ENCODE data around the gene ARMC12. TPM values are rescaled to one million over a fixed set of nuclear protein-coding genes. Genes with fewer than 3 reads are reported as not detected.

Gene ARMC12
- total and polyA plus RNA-seq, 2 of the 13 experiments (the other 11 are each of a cell fraction or from before 2014, with no cell fraction given) = 1.3 TPM; not detected in 1

- no peak for TF ChIP-seq ZNF318 (CRISPR knock-in tag; IDR thresholded peaks at IDR 0.05)
- TF ChIP-seq, protein P1, sequence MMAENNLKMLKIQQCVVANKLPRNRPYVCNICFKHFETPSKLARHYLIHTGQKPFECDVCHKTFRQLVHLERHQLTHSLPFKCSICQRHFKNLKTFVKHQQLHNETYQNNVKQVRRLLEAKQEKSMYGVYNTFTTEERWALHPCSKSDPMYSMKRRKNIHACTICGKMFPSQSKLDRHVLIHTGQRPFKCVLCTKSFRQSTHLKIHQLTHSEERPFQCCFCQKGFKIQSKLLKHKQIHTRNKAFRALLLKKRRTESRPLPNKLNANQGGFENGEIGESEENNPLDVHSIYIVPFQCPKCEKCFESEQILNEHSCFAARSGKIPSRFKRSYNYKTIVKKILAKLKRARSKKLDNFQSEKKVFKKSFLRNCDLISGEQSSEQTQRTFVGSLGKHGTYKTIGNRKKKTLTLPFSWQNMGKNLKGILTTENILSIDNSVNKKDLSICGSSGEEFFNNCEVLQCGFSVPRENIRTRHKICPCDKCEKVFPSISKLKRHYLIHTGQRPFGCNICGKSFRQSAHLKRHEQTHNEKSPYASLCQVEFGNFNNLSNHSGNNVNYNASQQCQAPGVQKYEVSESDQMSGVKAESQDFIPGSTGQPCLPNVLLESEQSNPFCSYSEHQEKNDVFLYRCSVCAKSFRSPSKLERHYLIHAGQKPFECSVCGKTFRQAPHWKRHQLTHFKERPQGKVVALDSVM (CRISPR knock-in tag; IDR thresholded peaks at IDR 0.05) = no peak
- peak; percentile 49; the same call in 1 of the 2 replicates for TF ChIP-seq THAP11 (CRISPR knock-in tag; IDR thresholded peaks at IDR 0.05)
- TF ChIP-seq KLF9 (CRISPR knock-in tag; IDR thresholded peaks at IDR 0.05; ENCODE audit: low read depth) = no peak
- TF ChIP-seq ZNF713 (CRISPR knock-in tag; IDR thresholded peaks at IDR 0.05) = no peak
- TF ChIP-seq, protein P2, sequence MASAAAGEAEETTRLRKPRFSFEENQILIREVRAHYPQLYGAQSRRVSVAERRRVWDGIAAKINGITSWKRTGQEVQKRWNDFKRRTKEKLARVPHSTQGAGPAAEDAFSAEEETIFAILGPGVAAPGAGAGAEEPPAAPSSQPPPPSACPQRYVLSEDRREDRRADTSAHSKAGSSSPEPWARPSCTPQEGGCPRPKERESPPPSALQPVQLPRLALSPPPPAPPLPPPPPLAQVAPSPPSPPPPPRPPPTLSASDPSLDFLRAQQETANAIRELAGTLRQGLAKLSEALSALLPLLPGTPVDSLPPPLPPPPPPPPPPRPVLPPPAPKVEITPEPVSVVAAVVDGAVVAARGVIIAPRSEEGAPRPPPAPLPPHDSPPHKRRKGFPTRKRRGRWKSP (CRISPR knock-in tag; IDR thresholded peaks at IDR 0.05) = no peak
- no peak for TF ChIP-seq TP53 (CRISPR knock-in tag; conservative IDR thresholded peaks at IDR 0.05)
- TF ChIP-seq, protein P3, sequence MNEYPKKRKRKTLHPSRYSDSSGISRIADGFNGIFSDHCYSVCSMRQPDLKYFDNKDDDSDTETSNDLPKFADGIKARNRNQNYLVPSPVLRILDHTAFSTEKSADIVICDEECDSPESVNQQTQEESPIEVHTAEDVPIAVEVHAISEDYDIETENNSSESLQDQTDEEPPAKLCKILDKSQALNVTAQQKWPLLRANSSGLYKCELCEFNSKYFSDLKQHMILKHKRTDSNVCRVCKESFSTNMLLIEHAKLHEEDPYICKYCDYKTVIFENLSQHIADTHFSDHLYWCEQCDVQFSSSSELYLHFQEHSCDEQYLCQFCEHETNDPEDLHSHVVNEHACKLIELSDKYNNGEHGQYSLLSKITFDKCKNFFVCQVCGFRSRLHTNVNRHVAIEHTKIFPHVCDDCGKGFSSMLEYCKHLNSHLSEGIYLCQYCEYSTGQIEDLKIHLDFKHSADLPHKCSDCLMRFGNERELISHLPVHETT (CRISPR knock-in tag; conservative IDR thresholded peaks at IDR 0.05) = no peak; the same call in 1 of the 2 replicates
- no peak for TF ChIP-seq ZNF17 (CRISPR knock-in tag; IDR thresholded peaks at IDR 0.05)
- no peak for TF ChIP-seq BRF2 (CRISPR knock-in tag; IDR thresholded peaks at IDR 0.05)
- TF ChIP-seq HIVEP1 (CRISPR knock-in tag; IDR thresholded peaks at IDR 0.05) = no peak
- TF ChIP-seq ZNF556 (CRISPR knock-in tag; IDR thresholded peaks at IDR 0.05; ENCODE audit: borderline replicate concordance) = peak; percentile 53; the same call in 1 of the 2 replicates
- 0 out of 2 replicates have a peak, but pooled peaks have one; percentile 28 for TF ChIP-seq SIX4 (CRISPR knock-in tag; IDR thresholded peaks at IDR 0.05)
- TF ChIP-seq ZNF879 (CRISPR knock-in tag; IDR thresholded peaks at IDR 0.05) = no peak
Measured at GRCh38 chr6:35737413-35738211, 780 bp downstream of the ARMC12 start (continued).

Data from HepG2 (cell line).